ENCODE results near the gene PAX8. TPM values are rescaled to one million over a fixed set of nuclear protein-coding genes. Genes with fewer than 3 reads are reported as not detected.
A peak's percentile ranks its signal among the peaks of the same experiment; 100 is the strongest.

Gene PAX8
- total and polyA plus RNA-seq, 2 of the 13 experiments (the other 11 are each of a cell fraction or from before 2014, with no cell fraction given): 1.5 to 8.8 TPM

DNA sequence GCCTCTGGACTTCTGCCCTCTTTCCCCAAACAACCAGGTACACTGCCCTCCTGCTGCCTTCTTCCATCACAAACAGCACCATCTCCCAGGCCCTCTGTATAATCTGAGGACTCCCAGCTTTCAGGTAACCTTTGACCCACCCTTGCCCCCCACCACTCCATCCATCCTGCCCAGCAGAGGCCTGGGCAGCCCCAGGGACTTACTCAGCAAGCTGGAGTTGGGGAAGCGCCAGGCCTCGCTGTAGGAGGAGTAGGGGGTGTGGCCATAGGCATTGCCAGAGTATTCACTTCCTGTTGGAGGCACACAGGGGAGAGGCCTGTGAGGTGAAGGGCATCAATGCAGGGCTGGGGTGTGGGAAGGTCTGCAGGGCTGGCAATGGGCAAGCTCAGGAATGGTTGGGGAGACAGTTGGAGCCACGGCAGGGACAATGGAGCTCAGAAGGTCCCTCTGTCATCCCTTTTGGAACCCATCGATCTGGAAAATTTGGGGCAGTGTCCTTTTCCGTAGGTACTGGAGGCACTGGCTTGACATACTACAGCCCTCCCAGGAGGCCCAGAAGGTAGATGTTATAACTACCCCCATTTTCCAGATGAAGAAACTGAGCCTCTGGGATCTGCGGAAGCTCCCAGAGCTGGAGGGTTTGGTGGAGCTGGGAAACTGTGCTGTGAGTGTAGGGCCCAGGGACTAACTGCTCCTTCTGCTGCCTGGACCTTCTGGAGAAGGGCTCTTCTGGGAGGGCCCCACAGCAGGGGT is 58.7 kb downstream of the PAX8 start (continued):
- TF ChIP-seq, protein P1, sequence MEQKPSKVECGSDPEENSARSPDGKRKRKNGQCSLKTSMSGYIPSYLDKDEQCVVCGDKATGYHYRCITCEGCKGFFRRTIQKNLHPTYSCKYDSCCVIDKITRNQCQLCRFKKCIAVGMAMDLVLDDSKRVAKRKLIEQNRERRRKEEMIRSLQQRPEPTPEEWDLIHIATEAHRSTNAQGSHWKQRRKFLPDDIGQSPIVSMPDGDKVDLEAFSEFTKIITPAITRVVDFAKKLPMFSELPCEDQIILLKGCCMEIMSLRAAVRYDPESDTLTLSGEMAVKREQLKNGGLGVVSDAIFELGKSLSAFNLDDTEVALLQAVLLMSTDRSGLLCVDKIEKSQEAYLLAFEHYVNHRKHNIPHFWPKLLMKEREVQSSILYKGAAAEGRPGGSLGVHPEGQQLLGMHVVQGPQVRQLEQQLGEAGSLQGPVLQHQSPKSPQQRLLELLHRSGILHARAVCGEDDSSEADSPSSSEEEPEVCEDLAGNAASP (CRISPR knock-in tag; IDR thresholded peaks at IDR 0.05; ENCODE audit: borderline replicate concordance): peak; percentile 71; the same call in 1 of the 2 replicates
- TF ChIP-seq NR1H2 (CRISPR knock-in tag; IDR thresholded peaks at IDR 0.05; ENCODE audit: borderline replicate concordance, low read depth): peak; percentile 85; the same call in 1 of the 2 replicates
- TF ChIP-seq, protein P2, sequence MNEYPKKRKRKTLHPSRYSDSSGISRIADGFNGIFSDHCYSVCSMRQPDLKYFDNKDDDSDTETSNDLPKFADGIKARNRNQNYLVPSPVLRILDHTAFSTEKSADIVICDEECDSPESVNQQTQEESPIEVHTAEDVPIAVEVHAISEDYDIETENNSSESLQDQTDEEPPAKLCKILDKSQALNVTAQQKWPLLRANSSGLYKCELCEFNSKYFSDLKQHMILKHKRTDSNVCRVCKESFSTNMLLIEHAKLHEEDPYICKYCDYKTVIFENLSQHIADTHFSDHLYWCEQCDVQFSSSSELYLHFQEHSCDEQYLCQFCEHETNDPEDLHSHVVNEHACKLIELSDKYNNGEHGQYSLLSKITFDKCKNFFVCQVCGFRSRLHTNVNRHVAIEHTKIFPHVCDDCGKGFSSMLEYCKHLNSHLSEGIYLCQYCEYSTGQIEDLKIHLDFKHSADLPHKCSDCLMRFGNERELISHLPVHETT (CRISPR knock-in tag; conservative IDR thresholded peaks at IDR 0.05): no peak
- TF ChIP-seq, protein P3, sequence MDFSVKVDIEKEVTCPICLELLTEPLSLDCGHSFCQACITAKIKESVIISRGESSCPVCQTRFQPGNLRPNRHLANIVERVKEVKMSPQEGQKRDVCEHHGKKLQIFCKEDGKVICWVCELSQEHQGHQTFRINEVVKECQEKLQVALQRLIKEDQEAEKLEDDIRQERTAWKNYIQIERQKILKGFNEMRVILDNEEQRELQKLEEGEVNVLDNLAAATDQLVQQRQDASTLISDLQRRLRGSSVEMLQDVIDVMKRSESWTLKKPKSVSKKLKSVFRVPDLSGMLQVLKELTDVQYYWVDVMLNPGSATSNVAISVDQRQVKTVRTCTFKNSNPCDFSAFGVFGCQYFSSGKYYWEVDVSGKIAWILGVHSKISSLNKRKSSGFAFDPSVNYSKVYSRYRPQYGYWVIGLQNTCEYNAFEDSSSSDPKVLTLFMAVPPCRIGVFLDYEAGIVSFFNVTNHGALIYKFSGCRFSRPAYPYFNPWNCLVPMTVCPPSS (IDR thresholded peaks at IDR 0.05): no peak
- no peak for TF ChIP-seq MED13 (CRISPR knock-in tag; IDR thresholded peaks at IDR 0.05)
- TF ChIP-seq ZNF724P (CRISPR knock-in tag; IDR thresholded peaks at IDR 0.05; ENCODE audit: borderline replicate concordance): 0 out of 2 replicates have a peak, but pooled peaks have one; percentile 54
- no peak for TF ChIP-seq NFATC3 (CRISPR knock-in tag; IDR thresholded peaks at IDR 0.05)
- no peak for TF ChIP-seq CHCHD3 (CRISPR knock-in tag; IDR thresholded peaks at IDR 0.05)
- TF ChIP-seq, protein P4, sequence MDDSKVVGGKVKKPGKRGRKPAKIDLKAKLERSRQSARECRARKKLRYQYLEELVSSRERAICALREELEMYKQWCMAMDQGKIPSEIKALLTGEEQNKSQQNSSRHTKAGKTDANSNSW (CRISPR knock-in tag; IDR thresholded peaks at IDR 0.05; ENCODE audit: borderline replicate concordance): no peak
- peak; percentile 77; the same call in 1 of the 2 replicates for TF ChIP-seq ZBTB20 (CRISPR knock-in tag; IDR thresholded peaks at IDR 0.05; ENCODE audit: borderline replicate concordance, low read depth)
- TF ChIP-seq HOXA7 (CRISPR knock-in tag; IDR thresholded peaks at IDR 0.05): no peak
- no peak for TF ChIP-seq FOSL1 (CRISPR knock-in tag; IDR thresholded peaks at IDR 0.05; ENCODE audit: borderline replicate concordance)
- TF ChIP-seq, protein P5, sequence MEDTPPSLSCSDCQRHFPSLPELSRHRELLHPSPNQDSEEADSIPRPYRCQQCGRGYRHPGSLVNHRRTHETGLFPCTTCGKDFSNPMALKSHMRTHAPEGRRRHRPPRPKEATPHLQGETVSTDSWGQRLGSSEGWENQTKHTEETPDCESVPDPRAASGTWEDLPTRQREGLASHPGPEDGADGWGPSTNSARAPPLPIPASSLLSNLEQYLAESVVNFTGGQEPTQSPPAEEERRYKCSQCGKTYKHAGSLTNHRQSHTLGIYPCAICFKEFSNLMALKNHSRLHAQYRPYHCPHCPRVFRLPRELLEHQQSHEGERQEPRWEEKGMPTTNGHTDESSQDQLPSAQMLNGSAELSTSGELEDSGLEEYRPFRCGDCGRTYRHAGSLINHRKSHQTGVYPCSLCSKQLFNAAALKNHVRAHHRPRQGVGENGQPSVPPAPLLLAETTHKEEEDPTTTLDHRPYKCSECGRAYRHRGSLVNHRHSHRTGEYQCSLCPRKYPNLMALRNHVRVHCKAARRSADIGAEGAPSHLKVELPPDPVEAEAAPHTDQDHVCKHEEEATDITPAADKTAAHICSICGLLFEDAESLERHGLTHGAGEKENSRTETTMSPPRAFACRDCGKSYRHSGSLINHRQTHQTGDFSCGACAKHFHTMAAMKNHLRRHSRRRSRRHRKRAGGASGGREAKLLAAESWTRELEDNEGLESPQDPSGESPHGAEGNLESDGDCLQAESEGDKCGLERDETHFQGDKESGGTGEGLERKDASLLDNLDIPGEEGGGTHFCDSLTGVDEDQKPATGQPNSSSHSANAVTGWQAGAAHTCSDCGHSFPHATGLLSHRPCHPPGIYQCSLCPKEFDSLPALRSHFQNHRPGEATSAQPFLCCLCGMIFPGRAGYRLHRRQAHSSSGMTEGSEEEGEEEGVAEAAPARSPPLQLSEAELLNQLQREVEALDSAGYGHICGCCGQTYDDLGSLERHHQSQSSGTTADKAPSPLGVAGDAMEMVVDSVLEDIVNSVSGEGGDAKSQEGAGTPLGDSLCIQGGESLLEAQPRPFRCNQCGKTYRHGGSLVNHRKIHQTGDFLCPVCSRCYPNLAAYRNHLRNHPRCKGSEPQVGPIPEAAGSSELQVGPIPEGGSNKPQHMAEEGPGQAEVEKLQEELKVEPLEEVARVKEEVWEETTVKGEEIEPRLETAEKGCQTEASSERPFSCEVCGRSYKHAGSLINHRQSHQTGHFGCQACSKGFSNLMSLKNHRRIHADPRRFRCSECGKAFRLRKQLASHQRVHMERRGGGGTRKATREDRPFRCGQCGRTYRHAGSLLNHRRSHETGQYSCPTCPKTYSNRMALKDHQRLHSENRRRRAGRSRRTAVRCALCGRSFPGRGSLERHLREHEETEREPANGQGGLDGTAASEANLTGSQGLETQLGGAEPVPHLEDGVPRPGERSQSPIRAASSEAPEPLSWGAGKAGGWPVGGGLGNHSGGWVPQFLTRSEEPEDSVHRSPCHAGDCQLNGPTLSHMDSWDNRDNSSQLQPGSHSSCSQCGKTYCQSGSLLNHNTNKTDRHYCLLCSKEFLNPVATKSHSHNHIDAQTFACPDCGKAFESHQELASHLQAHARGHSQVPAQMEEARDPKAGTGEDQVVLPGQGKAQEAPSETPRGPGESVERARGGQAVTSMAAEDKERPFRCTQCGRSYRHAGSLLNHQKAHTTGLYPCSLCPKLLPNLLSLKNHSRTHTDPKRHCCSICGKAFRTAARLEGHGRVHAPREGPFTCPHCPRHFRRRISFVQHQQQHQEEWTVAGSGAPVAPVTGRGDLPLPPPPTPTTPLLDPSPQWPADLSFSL (CRISPR knock-in tag; IDR thresholded peaks at IDR 0.05): no peak
- no peak for TF ChIP-seq ZSCAN22 (CRISPR knock-in tag; IDR thresholded peaks at IDR 0.05)
- TF ChIP-seq, protein P6, sequence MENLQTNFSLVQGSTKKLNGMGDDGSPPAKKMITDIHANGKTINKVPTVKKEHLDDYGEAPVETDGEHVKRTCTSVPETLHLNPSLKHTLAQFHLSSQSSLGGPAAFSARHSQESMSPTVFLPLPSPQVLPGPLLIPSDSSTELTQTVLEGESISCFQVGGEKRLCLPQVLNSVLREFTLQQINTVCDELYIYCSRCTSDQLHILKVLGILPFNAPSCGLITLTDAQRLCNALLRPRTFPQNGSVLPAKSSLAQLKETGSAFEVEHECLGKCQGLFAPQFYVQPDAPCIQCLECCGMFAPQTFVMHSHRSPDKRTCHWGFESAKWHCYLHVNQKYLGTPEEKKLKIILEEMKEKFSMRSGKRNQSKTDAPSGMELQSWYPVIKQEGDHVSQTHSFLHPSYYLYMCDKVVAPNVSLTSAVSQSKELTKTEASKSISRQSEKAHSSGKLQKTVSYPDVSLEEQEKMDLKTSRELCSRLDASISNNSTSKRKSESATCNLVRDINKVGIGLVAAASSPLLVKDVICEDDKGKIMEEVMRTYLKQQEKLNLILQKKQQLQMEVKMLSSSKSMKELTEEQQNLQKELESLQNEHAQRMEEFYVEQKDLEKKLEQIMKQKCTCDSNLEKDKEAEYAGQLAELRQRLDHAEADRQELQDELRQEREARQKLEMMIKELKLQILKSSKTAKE (CRISPR knock-in tag; IDR thresholded peaks at IDR 0.05; ENCODE audit: borderline replicate concordance): no peak
